Measurements from ENCODE around the gene MRPL43.

DNA sequence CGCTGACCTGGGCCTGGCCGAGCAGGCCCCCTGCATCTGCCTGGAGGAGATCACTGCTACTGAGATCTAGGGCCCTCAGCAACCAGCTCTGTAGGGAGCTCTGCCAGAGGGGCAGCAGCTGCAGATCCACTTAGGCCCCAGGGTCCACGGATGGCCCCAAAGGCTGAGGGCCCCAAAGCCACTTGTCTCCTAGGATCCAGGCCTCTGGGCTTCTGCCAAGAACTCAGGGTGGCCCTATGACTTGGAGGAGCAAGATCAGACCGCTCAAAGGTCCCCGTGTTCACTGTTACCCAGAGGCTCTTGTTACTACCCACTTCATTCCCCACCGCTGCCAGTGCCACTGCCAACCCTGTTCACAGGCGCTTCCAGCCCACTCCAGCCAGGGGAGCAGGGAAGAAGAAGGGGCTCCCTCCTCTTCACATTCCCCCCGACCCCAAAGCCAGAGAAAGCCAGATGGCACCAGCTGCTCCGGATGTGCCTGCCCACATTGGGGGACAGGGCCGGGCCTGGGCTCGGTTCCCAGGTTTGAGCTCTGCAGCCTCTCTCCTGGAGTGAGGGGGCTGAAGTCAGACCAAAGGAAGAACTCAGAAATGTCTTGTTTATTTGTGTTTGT lies 19.9 kb upstream of the MRPL43 start:
- TF ChIP-seq CTCF (conservative IDR thresholded peaks at IDR 0.05 in 1 of 2, IDR thresholded peaks at IDR 0.05 in 1 of 2; ENCODE audit: low read depth in 1 of 2, low read length in 2 of 2) = no peak
- TF ChIP-seq EZH2 (IDR thresholded peaks at IDR 0.05; ENCODE audit: low read length, missing control alignments) = no peak

All from fibroblast of lung (primary cell).